ENCODE data around the gene EEIG2.

EEIG2 gene

DNA sequence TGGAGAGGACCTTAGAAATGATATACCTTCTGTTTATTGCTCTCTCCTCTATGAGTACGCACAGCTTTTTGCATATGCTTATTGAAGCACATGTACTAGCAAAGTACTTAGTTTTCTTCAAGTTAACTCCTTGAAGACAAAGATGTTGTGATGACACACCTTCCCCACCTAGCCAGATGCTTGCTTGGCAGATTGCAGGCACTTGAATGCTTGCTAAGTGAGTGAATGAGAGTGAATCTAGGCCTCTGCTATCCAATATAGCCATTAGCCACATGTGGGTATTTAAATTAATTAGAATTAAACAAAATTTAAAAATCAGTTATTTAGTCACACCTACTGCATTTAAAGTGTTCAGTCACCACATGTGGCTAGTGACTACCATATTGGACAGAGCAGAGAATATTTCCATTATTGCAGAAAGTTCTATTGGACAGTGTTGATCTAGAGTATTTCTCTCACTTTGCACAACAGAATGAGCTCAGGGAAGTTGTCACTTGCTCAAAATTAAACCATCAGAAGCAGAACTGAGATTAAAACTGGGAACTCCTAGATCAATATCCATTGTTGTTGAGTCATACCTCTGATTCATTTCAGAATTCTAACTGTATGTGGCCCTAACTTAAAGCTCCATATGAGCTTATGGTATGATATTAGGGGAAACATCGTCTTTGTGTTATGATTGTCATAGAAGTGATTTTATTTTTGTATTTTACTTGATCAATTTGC is 8.6 kb upstream of the EEIG2 start:
- DNase-seq: peak; percentile 80

DNA sequence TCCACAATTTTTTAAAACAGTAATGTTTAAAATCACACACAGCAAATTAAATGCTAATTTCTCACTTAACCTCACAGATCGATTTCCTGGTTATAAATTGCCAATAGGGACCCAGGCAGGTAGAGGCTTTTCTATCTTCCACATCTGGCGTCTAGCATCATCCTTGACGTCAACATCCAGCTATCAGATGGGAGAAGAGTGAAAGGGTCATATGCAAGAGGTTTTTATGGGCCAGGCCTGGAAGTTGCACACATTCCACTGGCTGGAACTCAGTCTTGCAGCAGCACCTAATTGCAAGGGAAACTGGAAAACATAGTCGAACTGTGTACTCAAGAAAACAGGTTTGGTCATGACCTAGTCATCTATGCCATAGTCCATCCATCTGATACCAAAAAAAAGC is 6.0 kb upstream of the EEIG2 start:
- no peak for DNase-seq

DNA sequence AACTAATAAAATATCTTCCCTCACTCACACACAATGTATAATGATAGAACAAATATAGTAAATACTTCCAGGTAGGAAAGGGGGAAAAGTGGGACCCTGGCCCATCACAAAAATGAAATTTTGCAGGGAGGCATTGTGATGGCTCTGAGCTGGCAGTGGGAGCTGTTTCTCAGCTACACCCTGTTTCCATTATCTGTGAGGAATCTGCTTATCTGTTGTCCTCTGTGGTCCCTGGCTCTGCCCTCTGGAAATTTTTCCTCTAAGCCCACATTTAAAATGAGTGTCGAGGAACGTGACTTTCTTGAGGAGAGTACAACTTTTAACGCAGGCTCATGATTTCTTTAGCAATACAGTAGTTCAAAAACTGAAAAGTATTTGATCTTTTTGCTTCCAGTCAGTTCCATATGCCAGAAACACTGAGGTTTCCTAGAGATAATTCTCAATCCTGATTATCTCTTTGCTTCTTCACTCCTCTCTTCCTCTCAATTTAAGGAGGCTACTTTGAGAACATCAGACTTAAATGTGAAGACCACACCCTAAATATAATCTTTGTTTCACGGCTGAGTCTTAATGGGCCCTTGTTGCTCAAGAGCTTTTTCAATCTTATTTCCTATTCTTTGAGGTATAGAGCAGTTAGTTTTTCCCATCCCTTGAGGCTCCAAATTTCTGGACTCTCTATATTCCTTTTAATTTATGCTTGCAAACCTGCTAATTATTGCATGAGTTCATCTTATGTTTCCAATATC is 5.0 kb upstream of the EEIG2 start:
- DNase-seq: no peak

DNA sequence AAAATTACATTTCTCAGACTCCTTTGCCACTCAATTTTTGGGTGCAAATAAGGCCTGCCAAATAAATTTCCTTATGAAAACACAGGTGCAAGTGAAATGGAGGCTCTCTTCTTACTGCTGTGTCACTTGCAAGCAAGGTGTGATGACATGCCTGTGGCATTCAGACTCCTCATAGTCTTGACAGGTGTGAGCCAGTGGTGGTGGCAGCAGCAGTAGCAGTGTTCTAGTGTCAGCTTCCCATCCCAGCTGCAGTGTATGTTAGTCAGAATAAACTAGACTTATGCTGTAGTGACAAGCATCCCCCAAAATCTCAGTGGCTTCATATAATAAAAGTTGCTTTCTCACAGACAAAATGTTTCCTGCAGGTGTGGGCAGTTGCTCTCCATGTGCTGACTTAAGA is 3.8 kb upstream of the EEIG2 start:
- no peak for DNase-seq

DNA sequence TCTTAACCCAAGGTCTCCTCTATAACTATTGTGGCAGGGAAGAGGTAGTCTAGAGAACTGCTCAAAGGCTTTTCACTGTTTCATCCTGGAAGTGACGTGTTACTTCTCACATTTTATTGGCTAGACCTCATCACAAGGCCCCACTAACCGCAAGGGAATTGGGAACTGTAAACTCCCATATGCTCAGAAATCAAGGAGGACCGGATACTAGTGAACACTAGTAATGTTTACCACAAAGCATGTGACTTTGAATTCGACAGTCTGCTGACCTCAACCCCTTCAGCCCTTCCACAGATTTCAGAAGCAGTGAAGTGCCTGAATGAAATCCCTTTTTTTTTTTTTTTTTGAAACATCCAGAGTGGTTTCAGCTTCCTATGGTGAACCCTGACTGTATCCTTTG is 3.4 kb upstream of the EEIG2 start:
- no peak for DNase-seq

DNA sequence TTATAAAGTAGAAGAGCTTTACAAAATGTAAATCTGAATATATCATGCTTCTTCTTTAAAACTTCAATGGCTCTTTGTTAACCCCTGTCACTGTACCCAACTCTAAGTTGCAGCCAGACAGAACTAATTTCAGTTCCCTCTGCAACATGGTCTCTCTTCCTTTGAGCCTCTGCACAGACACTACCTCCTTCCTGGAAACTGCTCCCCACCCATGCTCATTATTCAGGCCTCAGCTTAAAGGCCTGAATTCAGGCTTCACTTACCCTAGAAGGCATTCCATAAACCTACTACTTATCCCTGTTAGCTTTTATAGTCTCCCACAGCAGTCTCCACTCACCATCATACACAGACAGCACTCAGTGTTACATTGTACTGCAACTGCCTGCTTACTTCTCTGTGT is 2.6 kb upstream of the EEIG2 start:
- no peak for DNase-seq

DNA sequence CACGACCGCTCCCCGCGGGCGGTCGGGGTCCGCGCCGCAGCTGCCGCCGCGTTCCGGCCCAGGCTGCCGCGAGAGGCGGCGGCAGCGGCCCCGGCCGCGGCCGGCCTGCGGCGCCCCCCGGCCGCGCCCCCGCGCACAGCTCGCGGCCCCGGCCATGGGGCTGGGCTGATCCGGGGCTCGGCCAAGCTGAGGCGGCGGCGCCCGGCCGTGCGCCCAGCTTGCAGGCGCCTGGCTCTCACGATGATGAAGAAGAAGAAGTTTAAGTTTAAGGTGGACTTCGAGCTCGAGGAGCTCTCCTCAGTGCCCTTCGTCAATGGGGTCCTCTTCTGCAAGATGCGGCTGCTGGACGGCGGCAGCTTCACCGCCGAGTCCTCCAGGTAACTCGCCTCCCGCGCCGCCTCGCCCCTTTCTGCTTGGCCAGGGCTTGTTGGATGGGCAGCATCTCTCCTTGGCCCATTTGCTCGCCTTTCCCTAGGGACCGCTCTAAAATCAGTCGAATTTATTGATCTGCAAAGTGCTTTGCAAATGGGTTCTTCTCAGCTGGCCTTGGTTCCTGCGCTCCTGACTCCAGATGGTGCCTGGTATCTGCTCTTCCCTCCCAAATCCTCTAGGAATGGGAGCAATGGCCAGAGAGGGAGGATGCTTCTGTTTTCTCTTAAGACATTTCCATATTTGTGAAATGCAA is 431 bp downstream of the EEIG2 start:
- no peak for DNase-seq

DNA sequence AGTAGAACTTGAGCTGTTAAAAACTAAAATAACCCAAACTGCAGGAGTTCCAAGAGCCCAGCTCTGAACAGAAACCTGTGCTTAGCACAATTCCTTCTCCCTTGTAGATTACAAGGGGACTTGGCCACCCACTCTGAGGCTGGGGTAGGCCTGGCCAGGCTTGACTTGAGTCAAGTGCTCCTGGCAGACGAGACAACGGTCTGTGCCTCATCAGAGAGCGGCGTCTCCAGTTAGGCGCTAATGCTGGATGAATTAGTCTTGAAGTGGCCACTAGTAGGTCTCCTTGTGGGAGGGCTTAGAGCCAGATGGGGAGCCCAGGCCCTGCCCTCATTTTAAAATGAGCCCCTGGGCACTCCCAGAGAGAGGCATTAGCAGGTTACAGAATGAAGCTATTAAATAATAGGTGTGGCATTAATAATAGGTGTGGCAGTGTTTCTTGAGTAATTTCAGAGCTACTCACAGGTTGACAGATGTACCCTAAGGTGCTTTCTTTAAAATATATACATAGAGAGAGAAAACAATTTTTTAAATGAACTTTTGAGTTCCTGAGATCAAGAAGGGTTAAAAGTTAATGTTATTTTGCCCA is 1.1 kb downstream of the EEIG2 start:
- DNase-seq: peak; percentile 58

DNA sequence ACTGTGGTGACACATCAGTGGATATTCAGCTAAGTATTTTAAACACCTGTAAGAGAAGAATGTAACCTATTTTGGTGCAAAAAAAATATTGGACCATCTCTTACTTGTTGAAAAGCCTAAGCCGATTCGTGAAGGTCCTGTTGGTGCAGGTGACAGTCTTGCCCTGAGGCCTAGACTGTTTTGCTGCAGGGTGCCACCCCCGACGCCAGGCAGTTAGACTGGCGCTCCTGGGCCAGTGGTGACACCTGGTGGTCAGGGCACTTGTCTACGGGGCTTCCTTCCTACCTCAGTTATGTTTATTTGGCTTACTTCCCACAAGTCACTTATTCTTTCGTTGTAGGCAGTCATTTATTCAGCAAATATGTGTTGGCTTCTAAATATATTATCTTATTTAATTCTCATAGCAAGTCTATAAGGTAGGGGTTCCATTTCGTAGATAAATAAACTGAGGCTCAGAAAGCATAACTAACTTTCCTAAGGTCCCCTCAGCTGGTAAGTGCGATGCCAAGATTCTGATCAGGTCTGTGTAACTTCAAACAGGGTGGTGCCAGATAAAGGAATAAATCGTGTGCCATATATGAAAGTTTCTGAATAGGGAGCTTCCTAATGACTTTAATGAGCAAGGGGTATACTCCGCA is 1.9 kb downstream of the EEIG2 start:
- peak; percentile 88 for DNase-seq

DNA sequence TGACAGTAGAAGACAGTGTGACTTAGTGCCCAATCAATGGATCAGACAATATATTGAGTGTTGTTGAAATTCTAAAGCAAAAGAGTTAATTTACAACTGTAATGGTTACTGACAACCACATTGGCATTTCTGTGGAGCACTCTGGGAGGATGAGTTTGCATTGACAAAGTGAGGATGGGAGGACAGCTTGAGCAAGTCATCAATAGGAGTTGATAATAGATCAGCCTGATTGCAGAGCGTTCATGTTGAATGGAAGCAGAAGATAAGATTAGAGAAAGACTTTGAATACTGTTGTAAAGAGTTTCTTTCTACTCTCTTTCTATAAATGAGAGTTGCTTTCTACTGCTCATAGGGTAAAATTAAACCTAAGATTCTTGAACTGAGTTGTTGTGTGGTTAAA is 3.9 kb downstream of the EEIG2 start:
- DNase-seq: no peak

DNA sequence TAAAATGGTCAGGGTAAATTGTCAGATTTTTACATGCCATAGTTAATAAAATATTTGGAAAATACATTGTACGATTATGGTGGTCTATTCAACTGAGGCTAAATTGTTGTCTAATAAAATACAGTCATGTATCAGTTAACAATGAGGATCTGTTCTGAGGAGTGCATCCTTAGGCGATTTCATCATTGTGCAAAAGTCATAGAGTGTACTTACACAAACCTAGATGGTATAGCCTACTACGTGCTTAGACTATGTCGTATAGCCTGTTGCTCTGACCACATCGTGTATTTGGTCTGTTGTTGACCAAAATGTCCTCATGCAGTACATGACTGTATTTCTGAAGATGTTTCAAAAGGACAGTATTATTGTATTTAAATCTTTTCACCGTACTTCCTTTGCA is 5.2 kb downstream of the EEIG2 start:
- DNase-seq: no peak

DNA sequence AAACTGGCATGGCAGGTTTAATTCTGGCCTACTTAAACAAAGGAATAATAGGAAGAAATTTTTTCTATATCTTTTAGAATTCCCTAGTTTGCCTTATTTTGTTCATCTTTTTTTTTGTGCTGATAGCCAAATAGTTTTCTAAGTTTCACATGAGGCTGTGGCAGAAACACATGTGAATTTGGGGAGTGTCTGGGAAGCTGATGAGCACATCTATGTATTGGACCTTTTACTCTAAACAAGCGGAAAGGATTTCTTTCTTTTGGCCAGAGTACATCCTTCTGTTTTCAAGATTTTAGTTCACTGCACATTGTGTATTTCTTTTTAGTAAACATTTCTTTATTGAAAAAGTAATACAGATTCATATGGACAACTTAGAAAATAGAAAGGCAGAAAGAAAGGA is 5.6 kb downstream of the EEIG2 start:
- no peak for DNase-seq

DNA sequence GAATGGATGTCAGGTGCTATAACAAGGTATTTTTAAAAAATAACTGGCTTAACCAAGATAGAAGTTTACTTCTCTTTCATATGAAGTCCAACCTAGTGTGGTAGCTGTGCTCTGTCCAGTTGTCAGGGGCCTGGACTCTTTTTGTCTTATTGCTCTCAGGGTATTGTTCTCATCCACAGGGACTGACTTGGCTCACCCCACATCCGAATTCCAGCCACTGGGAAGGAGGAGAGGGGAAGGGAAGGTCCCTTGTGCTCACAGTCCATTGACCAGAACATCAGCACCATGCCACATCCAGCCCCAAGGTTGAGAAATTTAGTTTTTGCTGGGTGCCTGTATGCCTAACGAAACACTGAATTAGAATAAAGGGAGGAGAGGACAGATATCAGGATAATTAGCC is 8.7 kb downstream of the EEIG2 start:
- no peak for DNase-seq

DNA sequence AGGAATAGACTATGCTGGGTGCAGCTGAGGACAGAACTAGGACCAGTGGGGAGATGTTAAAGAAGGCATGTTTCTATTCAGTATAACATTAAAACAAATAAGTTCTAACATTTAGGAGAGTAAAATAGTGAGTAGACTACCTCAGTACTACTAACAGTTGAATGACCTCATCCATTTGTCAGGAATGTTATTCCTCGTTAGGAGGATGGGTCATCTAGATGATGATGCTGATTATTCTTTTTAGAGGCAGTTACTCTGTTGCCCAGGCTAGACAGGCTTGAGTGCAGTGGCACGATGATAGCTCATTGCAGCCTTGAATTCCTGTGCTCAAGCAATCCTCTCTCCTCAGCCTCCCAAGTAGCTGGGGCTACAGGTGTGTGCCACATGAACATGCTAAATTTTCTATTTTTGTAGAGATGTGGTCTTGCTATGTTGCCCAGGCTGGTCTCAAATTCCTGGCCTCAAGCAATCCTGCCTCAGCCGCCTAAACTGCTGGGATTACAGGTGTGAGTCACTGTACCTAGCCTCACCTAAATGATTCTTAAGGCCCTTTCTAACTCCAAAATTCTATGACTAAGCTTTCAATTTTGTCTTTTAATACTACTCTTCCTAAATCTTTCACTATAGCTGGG is 9.3 kb downstream of the EEIG2 start:
- DNase-seq: no peak

DNA sequence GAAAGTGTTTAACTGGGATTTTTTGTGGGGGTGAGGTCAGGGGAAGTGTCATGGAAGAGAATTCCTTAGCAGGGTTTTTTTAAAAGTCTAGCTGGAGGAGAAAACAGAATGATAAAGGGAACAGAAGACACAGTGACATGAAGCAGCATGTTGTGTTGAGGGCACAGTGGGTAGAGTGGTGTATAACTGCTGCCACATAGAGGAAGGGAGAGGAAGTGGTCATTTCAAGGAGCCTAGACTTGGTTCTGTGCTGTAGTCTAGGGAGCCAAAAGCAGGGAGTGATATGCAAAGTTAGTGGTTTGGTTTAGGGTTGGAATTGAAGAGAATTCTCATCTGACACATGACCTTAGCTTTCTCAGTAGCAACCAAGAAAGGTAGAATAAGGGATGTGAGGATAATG is 10.2 kb downstream of the EEIG2 start:
- peak; percentile 60 for DNase-seq

DNA sequence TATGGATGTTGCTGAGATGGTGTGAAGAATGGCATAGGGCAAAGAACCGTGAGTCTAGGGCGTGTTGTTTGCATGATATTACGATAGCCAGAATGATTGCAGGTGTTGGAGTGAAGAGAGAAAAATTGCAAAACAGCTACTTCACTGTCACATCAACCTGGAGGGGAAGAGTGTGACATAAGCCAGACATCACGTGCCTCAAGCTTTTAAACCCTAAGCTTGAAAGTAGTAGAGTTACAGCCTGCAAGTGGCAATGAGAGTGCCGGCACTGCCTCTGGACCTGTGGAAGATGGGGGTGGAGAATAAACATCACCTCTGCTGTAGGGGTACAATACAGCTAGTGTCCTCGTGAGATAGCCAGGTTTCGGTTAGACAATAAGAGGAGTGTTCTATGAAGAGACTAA is 11.1 kb downstream of the EEIG2 start:
- no peak for DNase-seq

DNA sequence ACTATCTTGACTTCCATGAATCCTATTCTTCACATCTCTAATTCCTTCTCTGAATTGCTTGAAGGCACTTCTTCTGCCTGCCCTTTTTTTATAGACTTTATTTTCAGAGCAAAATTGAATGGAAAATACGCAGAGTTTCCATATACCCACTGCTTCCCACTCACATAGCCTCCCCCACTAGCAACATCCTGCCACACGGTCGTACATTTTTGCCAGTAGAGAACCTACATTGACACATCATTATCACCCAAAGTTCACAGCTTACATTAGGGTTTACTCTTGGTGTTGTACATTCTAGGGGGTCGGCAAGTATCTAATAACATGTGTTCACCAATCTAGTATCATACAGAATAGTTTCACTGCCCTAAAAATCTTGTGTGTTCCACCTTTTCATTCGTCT is 12.3 kb downstream of the EEIG2 start:
- no peak for DNase-seq

DNA sequence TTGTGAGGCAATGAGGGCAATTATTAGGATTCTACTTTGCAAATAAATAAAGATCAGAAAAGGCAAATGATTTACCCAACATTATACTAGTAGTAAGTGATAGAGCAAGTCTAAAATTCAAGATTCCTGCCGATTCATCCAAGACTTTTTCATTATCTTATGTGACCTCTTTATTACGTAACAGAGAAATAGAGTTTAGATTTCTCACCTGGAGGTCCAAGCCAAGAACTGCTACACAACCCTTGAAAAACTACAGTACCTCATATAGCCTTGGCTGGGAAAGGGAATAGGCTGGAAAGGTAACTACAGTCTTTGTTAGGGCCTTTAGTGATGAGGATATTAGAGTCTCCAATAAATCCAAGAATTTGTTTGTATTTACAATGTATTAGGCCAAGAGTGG is 13.3 kb downstream of the EEIG2 start:
- DNase-seq: no peak

DNA sequence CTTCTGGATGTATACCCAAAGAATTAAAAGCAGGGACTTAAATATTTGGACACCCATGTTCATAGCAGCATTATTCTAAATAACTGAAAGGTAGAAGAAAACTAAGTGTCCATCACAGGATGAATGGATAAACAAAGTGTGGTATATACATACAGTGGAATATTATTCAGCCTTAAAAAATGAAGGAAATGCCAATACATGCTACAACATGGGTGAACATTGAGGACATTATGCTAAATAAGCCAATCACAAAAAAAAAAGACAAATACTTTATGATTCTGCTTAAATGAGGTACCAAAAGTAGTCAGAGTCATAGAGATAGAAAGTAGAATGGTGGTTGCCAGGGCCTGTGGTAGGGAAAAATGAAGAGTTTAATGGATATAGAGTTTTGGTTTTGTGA is 14.1 kb downstream of the EEIG2 start:
- DNase-seq: no peak

DNA sequence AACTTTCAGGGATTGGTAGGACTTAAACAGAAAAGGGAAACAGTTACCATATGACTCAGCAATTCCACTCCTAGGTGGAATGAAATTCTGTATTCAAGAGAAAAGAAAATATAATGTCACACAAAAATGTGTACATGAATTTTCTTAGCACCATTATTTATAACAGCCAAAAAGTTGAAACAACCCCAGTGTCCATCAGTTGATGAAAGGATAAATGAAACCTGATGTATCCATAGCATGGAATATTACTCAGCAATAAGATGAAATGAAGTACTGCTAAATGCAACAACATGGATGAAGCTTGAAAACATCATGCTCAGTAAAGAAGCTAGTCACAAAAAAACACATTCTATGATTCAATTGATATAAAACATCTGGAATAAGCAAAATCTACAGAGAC is 15.5 kb downstream of the EEIG2 start:
- DNase-seq: no peak

DNA sequence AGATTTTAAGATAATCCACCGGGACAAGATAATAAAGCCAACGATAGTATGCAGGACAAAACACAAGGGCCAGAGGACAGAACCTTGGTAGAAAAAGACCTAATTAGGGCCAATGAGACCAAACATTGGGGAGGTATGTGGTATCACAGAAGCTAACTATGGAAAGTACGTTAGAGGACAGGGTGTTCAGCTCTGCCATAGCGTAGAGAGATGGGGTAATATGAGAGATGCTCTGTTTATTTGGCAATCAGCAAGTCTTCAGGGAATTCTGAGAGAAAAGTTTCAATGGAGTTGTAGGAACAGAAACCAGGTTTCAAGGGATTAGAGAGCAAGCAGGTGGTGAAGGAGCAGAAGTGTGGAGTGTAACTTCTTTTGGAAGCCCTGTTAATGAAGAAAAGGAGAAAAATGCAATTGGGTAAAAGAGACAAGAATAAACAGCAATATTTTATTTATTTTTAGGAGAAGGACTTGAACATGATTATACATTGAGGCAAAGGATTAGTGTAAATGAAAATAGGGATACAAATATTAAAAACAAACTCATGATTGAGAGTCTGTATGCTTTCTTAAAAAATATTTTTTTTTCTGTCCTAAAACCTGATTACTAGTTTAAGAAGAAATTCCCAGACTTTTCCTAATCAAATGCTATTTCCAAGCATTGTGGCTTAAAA is 24.0 kb downstream of the EEIG2 start:
- no peak for DNase-seq

DNA sequence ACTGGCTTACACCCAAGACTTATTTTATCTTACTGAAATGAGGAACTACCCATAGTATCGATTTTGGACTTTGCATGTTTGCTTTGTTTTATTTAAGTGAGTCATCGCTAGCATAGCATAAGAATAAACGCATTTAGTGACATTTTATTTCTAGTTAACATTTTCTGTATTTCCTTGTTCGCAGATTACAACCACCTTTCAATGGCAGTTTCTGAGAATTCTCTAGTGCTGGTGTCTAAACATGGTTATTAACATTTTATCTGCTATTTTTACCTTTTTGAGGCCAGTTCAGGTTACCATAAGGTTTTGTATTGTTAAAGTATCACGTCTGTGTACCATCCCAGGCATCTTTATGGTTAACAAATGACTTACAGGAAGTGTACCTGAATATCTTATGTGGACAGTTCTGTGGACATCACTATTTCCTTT is 24.5 kb downstream of the EEIG2 start:
- DNase-seq: no peak

All from activated CD4-positive, alpha-beta T cell treated with anti-CD3 and anti-CD28 coated beads, Interleukin-2, amount 50 U/mL, for 16 hours (primary cell).